Liver (tissue), 9 donors: ENCODE data around the gene MYH14. TPM values are rescaled to one million over a fixed set of nuclear protein-coding genes. Genes with fewer than 3 reads are reported as not detected.

Experiments used
- DNase-seq: peaks from one replicate; pipeline ENCODE4 v3.0.0-alpha.2; 2017; ENCODE audit warnings: low spot score
- H3K27ac ChIP-seq, 2 donors: one replicate each; pipeline ENCODE4 v1.7.0; 2013; ENCODE audit warnings: inconsistent platforms in 2 of 2, low read length in 2 of 2, control low read depth in 1 of 2, low read depth in 1 of 2, mild to moderate bottlenecking in 1 of 2
- H3K27me3 ChIP-seq, 4 donors: one replicate each; pipeline versions ENCODE4 v1.6.1 to v1.7.0; 2013; ENCODE audit warnings: low read length in 3 of 4, inconsistent platforms in 1 of 4, mild to moderate bottlenecking in 1 of 4, moderate library complexity in 1 of 4; ENCODE audit not compliant: control insufficient read depth in 4 of 4, insufficient read depth in 4 of 4
- H3K36me3 ChIP-seq, 4 donors: one replicate each; pipeline versions ENCODE4 v1.6.1 to v1.7.0; 2013; ENCODE audit warnings: low read length in 3 of 4, mild to moderate bottlenecking in 3 of 4, low read depth in 1 of 4, moderate library complexity in 1 of 4; ENCODE audit not compliant: control insufficient read depth in 4 of 4, insufficient read depth in 3 of 4
- H3K4me1 ChIP-seq, 4 donors: one replicate each; pipeline versions ENCODE4 v1.6.1 to v1.7.0; 2013; ENCODE audit warnings: low read length in 3 of 4, mild to moderate bottlenecking in 3 of 4, moderate library complexity in 1 of 4; ENCODE audit not compliant: control insufficient read depth in 4 of 4, insufficient read depth in 4 of 4
- H3K4me3 ChIP-seq, 3 donors: one replicate each; pipeline versions ENCODE4 v1.6.1 to v1.7.0; 2013; ENCODE audit warnings: low read length in 3 of 3, control low read depth in 1 of 3, low read depth in 1 of 3, mild to moderate bottlenecking in 1 of 3
- H3K9ac ChIP-seq, 2 donors: one replicate each; pipeline ENCODE4 v1.7.0; 2013; ENCODE audit warnings: low read length in 2 of 2, mild to moderate bottlenecking in 2 of 2, moderate library complexity in 2 of 2, control low read depth in 1 of 2, low read depth in 1 of 2
- H3K9me3 ChIP-seq, 4 donors: one replicate each; pipeline versions ENCODE4 v1.6.1 to v1.7.0; 2013; ENCODE audit warnings: low read length in 3 of 4; ENCODE audit not compliant: control insufficient read depth in 4 of 4
- EGR1 ChIP-seq, 2 donors: IDR thresholded peaks; 2 replicates each; pipeline ENCODE4 v1.6.1; 2016 to 2018; ENCODE audit warnings: antibody characterized with exemption in 2 of 2, low read depth in 2 of 2
- FOXA1 ChIP-seq: IDR thresholded peaks from 2 replicates; pipeline ENCODE4 v1.6.1; 2016; ENCODE audit warnings: antibody characterized with exemption
- FOXA2 ChIP-seq: IDR thresholded peaks from 2 replicates; pipeline ENCODE4 v1.6.1; 2016; ENCODE audit warnings: antibody characterized with exemption
- RAD21 ChIP-seq, 2 donors: IDR thresholded peaks; 2 replicates each; pipeline ENCODE4 v1.6.1; 2016; ENCODE audit warnings: antibody characterized with exemption in 2 of 2, mild to moderate bottlenecking in 2 of 2
- RXRA ChIP-seq, 2 donors: IDR thresholded peaks; 2 replicates each; pipeline ENCODE4 v1.6.1; 2017 to 2018; ENCODE audit warnings: antibody characterized with exemption in 2 of 2, mild to moderate bottlenecking in 1 of 2
- SP1 ChIP-seq: IDR thresholded peaks from 2 replicates; pipeline ENCODE4 v1.6.1; 2018; ENCODE audit warnings: antibody characterized with exemption, mild to moderate bottlenecking
- TAF1 ChIP-seq: conservative IDR thresholded peaks from 2 replicates; pipeline ENCODE4 v1.6.1; 2016; ENCODE audit warnings: antibody characterized with exemption, mild to moderate bottlenecking
- YY1 ChIP-seq: IDR thresholded peaks from 2 replicates; pipeline ENCODE4 v1.6.1; 2016; ENCODE audit warnings: antibody characterized with exemption, mild to moderate bottlenecking
- WGBS: extraction: QIAGEN DNeasy Blood & Tissue Kit; methylation state at CpG from one replicate; pipeline ENCODE4 v1.1.7; 2013; 5-methylcytosine and 5-hydroxymethylcytosine counted together
- polyA plus RNA-seq, 2 donors: library from polyadenylated mRNA; stranded (reverse) in 1 of 2; unstranded in 1 of 2; fragments of 200-250 nt in 1 of 2; fragments of >200 nt in 1 of 2; fragmentation: Nextera tagmentation in 1 of 2; extraction: Ambion mirVana in 1 of 2; gene quantifications; one replicate each; pipeline versions ENCODE4 v1.2.1 to v1.2.3, GENCODE V29; 2013 to 2015
- total RNA-seq, 2 donors: library from RNA; depleted of rRNA; stranded (reverse); fragments of >200 nt; gene quantifications; one replicate each; pipeline ENCODE4 v1.2.3, GENCODE V29; 2014
- TF ChIP-seq, protein P1 (sequence below): IDR thresholded peaks from 2 replicates; pipeline ENCODE4 v1.6.1; 2016; ENCODE audit warnings: antibody characterized with exemption
- TF ChIP-seq, protein P2 (sequence below): IDR thresholded peaks from 2 replicates; pipeline ENCODE4 v1.6.1; 2016; ENCODE audit warnings: antibody characterized with exemption
- TF ChIP-seq, protein P3 (sequence below): IDR thresholded peaks from 2 replicates; pipeline ENCODE4 v1.6.1; 2016; ENCODE audit warnings: antibody characterized with exemption, mild to moderate bottlenecking
- TF ChIP-seq, protein P4 (sequence below): fragments of 150-350 bp; IDR thresholded peaks from 2 replicates; pipeline ENCODE4 v1.5.1; 2017; ENCODE audit warnings: improper control_type of control experiment, low read depth, low read length; ENCODE audit not compliant: missing input control
- donor health status: healthy.
- donor health status: healthy.
- donor health status: healthy.
- donor health status: healthy.
- donor health status: healthy.

MYH14 gene
- total and polyA plus RNA-seq, 4 donors = 12.4 to 37.5 (median 25.5) TPM

DNA sequence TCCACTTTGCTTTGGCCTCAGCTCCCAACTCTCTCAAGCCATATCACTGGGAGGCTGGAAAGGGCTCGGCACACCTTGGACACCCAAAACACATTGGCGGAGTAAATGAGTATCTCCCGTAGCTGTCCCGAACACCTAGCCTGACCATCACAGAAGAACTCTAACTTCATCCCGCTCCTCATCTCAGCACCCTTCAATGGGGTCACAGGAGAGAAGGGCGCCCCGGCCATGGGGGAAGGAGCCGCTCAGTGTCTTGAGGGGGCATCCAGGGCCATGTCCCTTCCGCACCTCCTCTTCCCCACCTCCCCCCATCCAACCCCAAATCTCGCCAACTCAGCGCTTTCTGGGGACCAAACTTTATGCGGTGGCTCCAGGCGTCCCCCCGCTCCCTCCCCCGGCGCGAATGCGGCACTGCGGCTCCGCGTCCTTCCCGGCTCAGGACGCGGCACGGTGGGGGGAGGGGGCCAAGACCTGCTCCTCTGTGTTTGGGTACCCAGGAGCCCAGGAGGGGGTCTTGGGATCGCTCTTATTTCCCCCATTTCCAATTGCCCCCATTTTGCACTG is 122.8 kb downstream of the MYH14 start:
- H3K27me3 ChIP-seq = peaks cover 0 to 3% (median 0%) of the 10 kb centered on the region in 4 donors
- H3K9ac ChIP-seq = no peak overlapping the region
- 13% methylated on average over 26 of the region's 26 CpGs for WGBS
- no peak overlapping the region for H3K27ac ChIP-seq
- peaks cover 18 to 44% (median 33%) of the 10 kb centered on the region in 4 donors for H3K4me1 ChIP-seq
- TF ChIP-seq SP1 (no peak), FOXA2 (no peak), FOXA1 (no peak), TAF1 (no peak), YY1 (no peak), RXRA (IDR thresholded peaks at IDR 0.05) (no peak), RAD21 (IDR thresholded peaks at IDR 0.05) (no peak), EGR1 (IDR thresholded peaks at IDR 0.05; ENCODE audit: low read depth in 2 of 2) (no peak)
- TF ChIP-seq, protein P1, sequence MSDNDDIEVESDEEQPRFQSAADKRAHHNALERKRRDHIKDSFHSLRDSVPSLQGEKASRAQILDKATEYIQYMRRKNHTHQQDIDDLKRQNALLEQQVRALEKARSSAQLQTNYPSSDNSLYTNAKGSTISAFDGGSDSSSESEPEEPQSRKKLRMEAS = no peak
- TF ChIP-seq, protein P2, sequence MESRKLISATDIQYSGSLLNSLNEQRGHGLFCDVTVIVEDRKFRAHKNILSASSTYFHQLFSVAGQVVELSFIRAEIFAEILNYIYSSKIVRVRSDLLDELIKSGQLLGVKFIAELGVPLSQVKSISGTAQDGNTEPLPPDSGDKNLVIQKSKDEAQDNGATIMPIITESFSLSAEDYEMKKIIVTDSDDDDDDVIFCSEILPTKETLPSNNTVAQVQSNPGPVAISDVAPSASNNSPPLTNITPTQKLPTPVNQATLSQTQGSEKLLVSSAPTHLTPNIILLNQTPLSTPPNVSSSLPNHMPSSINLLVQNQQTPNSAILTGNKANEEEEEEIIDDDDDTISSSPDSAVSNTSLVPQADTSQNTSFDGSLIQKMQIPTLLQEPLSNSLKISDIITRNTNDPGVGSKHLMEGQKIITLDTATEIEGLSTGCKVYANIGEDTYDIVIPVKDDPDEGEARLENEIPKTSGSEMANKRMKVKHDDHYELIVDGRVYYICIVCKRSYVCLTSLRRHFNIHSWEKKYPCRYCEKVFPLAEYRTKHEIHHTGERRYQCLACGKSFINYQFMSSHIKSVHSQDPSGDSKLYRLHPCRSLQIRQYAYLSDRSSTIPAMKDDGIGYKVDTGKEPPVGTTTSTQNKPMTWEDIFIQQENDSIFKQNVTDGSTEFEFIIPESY = no peak
- TF ChIP-seq, protein P3, sequence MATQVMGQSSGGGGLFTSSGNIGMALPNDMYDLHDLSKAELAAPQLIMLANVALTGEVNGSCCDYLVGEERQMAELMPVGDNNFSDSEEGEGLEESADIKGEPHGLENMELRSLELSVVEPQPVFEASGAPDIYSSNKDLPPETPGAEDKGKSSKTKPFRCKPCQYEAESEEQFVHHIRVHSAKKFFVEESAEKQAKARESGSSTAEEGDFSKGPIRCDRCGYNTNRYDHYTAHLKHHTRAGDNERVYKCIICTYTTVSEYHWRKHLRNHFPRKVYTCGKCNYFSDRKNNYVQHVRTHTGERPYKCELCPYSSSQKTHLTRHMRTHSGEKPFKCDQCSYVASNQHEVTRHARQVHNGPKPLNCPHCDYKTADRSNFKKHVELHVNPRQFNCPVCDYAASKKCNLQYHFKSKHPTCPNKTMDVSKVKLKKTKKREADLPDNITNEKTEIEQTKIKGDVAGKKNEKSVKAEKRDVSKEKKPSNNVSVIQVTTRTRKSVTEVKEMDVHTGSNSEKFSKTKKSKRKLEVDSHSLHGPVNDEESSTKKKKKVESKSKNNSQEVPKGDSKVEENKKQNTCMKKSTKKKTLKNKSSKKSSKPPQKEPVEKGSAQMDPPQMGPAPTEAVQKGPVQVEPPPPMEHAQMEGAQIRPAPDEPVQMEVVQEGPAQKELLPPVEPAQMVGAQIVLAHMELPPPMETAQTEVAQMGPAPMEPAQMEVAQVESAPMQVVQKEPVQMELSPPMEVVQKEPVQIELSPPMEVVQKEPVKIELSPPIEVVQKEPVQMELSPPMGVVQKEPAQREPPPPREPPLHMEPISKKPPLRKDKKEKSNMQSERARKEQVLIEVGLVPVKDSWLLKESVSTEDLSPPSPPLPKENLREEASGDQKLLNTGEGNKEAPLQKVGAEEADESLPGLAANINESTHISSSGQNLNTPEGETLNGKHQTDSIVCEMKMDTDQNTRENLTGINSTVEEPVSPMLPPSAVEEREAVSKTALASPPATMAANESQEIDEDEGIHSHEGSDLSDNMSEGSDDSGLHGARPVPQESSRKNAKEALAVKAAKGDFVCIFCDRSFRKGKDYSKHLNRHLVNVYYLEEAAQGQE = no peak
- peak overlapping the region in 1 of 3 donors; percentile 3 for H3K4me3 ChIP-seq
- peaks cover 0 to 7% (median 1%) of the 10 kb centered on the region in 4 donors for H3K36me3 ChIP-seq
- DNase-seq = no peak
- H3K9me3 ChIP-seq = no peaks in the 10 kb centered on the region

DNA sequence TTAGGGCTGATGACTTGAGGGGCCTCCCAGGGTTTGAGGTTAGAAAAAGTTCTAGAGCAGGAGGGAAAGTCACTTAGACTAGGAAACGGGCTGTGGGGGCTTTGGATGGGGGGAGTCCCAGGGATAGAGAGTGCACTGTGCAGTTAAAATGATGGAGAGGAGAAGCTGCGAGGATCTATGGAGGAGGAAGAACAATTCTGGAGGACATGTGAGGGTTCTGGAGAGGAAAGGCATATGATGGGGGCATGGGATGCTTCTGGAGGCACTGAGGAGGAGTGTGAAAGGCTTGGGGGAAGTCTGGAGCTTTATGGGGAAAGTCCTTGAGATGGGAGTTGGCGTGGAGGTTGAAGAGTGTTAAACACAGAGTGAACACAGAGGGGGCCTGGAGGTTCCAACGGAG is 123.6 kb downstream of the MYH14 start:
- WGBS = 50% methylated on average over 4 of the region's 4 CpGs
- DNase-seq = no peak
- Histone ChIP-seq H3K4me3 (no peak overlapping the region), H3K27me3 (peaks cover 0 to 3% (median 0%) of the 10 kb centered on the region in 4 donors), H3K27ac (no peak overlapping the region), H3K9ac (no peak overlapping the region), H3K4me1 (peaks cover 18 to 51% (median 35%) of the 10 kb centered on the region in 4 donors), H3K9me3 (no peaks in the 10 kb centered on the region), H3K36me3 (peaks cover 0 to 7% (median 1%) of the 10 kb centered on the region in 4 donors)
- TF ChIP-seq, protein P1 = no peak
- no peak for TF ChIP-seq TAF1
- no peak for TF ChIP-seq YY1
- TF ChIP-seq, protein P4, sequence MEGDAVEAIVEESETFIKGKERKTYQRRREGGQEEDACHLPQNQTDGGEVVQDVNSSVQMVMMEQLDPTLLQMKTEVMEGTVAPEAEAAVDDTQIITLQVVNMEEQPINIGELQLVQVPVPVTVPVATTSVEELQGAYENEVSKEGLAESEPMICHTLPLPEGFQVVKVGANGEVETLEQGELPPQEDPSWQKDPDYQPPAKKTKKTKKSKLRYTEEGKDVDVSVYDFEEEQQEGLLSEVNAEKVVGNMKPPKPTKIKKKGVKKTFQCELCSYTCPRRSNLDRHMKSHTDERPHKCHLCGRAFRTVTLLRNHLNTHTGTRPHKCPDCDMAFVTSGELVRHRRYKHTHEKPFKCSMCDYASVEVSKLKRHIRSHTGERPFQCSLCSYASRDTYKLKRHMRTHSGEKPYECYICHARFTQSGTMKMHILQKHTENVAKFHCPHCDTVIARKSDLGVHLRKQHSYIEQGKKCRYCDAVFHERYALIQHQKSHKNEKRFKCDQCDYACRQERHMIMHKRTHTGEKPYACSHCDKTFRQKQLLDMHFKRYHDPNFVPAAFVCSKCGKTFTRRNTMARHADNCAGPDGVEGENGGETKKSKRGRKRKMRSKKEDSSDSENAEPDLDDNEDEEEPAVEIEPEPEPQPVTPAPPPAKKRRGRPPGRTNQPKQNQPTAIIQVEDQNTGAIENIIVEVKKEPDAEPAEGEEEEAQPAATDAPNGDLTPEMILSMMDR = no peak
- TF ChIP-seq EGR1 (IDR thresholded peaks at IDR 0.05; ENCODE audit: low read depth in 2 of 2) = no peak
- TF ChIP-seq, protein P2 = no peak
